ENCODE measurements around the gene ASTN2.

- TF ChIP-seq GATAD2B (conservative IDR thresholded peaks at IDR 0.05; ENCODE audit: low read depth) (no peak), SUZ12 (IDR thresholded peaks at IDR 0.05; ENCODE audit: unreplicated experiment) (no peak), EP300 (IDR thresholded peaks at IDR 0.05; ENCODE audit: borderline replicate concordance in 1 of 2, control insufficient read depth in 1 of 2, low read depth in 2 of 2, low read length in 2 of 2) (no peak), CTCF (IDR thresholded peaks at IDR 0.05 in 2 of 3, conservative IDR thresholded peaks at IDR 0.05 in 1 of 3; ENCODE audit: control insufficient read depth in 2 of 3, extremely low read depth in 1 of 3, insufficient read depth in 1 of 3, low read depth in 3 of 3, low read length in 3 of 3) (no peak), TAF1 (IDR thresholded peaks at IDR 0.05; ENCODE audit: borderline replicate concordance, low read depth, low read length) (no peak), ZZZ3 (IDR thresholded peaks at IDR 0.05; ENCODE audit: control insufficient read depth, insufficient read length, low read depth) (no peak), SIX5 (IDR thresholded peaks at IDR 0.05; ENCODE audit: low read depth, low read length, severe bottlenecking) (no peak), REST (IDR thresholded peaks at IDR 0.05; ENCODE audit: low read depth, low read length) (no peak), KAT2A (conservative IDR thresholded peaks at IDR 0.05; ENCODE audit: control insufficient read depth, low read depth, low read length) (no peak), NR2C2 (IDR thresholded peaks at IDR 0.05; ENCODE audit: borderline replicate concordance, control insufficient read depth, insufficient read length, low read depth) (no peak), NBN (IDR thresholded peaks at IDR 0.05) (no peak)
These were observed 165.1 kb downstream of the ASTN2 start for GRCh38 chr9:117249799-117250198.
